CD4-positive, alpha-beta T cell treated with Interleukin-10 for 1 hour (primary cell): Measurements from ENCODE around the gene ACTR3.
"Not testable (repeated sequence)": the region's sequence is repeated elsewhere in the genome, so short reads cannot be mapped to it uniquely, and the experiment has no call there.

Experiments used
- DNase-seq: peaks from one replicate; pipeline ENCODE4 v3.0.0-alpha.2; 2020

Gene ACTR3

DNA sequence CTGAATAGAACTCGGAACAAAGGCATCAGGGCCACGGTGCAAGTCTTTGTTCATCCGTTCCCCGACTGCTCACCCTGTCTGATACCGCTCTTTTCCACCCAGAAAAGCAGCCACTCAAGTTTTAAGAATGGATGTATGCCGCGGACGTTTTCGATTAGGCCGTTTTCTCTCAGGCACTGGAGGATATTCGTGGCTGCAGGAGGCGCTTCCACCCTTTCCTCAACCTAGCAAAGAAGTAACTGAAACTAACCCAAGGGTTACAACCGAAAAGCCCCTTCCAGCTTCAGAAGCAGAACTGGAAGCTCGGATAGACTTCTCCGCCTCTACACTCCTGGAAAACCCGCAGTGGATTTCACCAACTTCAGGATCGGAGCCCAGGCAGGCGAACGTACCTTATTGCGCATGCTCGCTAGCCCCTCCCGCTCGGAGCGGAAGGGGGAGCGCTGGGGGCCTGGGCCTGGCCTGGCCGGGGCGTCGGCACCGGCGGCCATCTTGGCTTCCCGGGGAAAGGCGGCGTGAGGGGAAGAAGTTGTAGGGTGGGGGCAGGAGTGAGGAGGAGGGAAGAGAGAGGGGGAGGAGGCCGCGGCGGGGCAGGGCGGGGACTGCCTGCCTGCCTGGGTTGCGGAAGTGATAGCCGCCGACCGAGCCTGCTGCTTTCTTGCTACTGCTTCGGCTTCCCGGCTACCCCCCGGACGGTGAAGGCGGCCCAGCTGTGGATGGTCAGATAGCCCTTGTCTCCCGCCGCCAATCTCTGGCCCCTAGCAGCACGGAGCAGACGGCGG, at the start of gene ACTR3:
ACTR3 (plus strand) TSS at position 619 of the 782 bp plus-strand sequence. CDS start 191 bp downstream, outside the sequence.
- peak; percentile 99 for DNase-seq

GRCh38 chr2:113840518-113840917, 49.4 kb upstream of the ACTR3 start:
- no peak for DNase-seq

DNA sequence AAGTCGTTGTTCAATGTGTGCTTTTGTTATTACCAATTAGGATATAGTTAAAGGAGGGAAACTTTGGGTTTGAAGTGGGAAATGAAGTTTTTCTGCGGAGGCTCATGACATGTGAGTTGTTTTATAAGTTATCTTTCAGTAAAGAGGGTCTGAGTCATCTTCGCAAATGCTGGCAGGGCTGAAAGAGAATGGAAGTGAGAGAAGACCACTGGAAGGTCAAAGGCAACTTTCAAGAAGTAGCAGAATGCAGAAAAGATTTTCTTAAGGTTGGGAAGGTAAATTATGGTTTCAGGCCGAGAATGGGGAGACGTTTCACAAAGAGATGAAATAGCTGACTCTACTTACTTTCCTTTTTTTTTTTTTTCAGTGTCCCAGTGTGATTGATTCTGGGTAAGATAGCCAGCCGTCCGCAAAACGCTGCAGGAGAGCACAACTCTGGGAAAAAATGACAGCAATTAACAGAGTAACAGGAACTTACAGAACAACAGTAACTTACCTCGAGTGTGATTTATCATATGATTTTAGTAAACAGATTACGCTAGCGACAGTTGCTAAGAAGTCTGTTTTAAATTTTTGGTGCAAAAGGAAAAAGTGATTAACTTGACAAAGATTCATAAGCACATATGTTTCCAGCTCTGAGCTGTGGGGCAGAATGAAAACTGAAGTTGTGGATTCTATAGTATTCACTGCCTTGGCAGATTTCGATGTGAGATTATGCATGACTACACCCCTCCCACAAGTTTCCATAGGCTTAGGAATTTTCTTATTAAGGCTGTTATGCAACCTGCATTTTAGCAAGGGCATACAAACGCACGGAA, 46.8 kb upstream of the ACTR3 start:
- no peak for DNase-seq

GRCh38 chr2:113843737-113844050, 46.2 kb upstream of the ACTR3 start:
- DNase-seq = not testable (repeated sequence)

DNA sequence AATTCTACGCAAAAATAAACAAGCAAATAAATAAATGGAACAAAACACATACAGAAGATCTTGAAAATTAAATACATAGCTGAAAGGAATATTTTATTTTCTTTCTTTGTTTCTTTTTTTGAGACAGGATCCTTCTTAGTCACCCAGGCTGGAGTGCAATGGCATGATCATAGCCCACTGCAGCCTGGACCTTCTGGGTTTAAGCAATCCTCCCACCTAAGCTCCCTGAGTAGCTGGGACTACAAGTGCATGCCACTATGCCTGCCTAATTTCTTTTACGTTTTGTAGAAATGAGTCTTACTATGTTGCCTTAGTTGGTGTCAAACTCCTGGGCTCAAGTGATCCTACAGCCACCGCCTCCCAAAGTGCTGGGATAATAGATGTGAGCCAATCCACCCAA, 44.6 kb upstream of the ACTR3 start:
- no peak for DNase-seq

GRCh38 chr2:113845796-113846195, 44.1 kb upstream of the ACTR3 start:
- not testable (repeated sequence) for DNase-seq

DNA sequence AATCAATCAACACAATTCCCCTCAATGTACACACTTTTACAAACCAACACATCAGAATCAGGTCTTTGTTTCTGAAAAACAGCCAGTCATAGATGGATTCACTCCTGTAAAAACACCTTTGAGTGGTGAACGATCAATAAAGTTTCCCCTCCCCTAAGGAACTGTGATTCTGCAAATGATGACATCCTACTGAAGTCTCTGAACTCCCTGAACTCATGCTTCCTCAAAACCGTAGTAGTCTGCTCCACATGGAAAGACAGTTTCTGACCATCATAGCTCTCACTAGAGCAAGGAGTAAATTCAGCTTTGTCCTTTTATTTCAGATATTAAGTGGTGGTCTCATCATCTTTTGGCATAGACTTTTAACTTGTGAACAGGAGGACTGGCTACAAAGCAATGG, 43.5 kb upstream of the ACTR3 start:
- DNase-seq = no peak

GRCh38 chr2:113847144-113847543, 42.7 kb upstream of the ACTR3 start:
- DNase-seq = no peak

GRCh38 chr2:113848758-113849415, 41.0 kb upstream of the ACTR3 start:
- no peak for DNase-seq

GRCh38 chr2:113850687-113851086, 39.2 kb upstream of the ACTR3 start:
- no peak for DNase-seq

- DNase-seq = no peak
These were observed 38.2 kb upstream of the ACTR3 start for GRCh38 chr2:113851640-113852039.

DNA sequence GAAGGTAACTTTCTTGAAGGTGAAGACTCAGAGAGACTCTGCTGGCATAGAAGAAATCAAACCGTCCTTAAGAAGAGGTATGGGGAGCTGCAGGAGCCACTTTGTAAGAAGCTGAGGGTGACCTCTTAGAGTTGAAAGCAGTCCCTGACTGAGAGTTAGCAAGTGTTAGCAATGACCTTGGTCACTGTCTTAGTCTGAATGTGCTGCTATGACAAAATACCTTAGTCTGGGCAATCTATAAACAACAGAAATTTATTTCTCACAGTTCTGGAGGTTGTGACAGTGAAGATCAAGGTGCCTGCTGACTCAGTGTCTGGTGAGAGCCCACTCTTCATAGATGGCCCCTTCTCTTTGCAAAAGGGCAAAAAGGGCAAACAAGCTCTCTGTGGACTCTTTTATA, 35.7 kb upstream of the ACTR3 start:
- no peak for DNase-seq

- DNase-seq = no peak
These were observed 34.7 kb upstream of the ACTR3 start for GRCh38 chr2:113854970-113855740.

DNA sequence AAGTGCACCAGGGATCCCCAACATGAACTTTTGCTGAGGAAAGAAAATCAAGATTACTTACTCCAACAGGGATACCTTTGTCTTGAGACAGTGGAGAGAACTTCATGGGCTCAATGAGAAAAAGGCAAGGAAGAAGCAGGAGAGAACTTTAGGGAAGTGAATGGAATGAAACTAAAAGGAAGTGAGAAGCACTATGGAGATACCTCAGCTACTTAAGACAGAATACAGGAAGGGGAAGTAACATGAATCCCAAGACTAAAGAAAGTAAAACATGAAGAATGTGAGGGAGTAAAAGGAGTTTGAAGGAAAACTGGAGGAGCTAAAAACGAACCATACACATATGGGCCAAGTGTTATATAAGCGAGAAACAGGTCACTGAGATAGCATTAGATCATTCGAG, 32.4 kb upstream of the ACTR3 start:
- DNase-seq = no peak

- no peak for DNase-seq
These were observed 31.1 kb upstream of the ACTR3 start for GRCh38 chr2:113858764-113859163.

- no peak for DNase-seq
These were observed 28.1 kb upstream of the ACTR3 start for GRCh38 chr2:113861740-113862139.

DNA sequence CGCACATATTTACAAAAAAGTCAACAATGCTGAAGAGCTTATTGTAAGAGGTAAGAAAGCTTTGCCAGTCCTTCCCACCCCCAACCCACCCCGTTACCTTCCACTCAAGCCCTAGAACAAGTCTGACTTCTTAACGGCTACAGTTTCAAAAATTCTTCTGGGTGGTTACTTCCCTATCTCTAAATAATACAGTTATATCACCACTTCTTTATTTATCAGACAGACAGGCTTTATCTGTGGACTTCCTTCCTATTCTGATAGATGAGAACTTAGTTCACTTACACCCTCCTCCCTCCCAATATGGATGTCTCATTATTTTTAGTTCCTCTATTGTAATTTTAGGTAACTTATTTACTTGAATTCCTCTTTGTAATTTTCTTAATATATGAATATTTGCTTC, 26.7 kb upstream of the ACTR3 start:
- no peak for DNase-seq

GRCh38 chr2:113867571-113867970, 22.3 kb upstream of the ACTR3 start:
- DNase-seq = no peak

DNA sequence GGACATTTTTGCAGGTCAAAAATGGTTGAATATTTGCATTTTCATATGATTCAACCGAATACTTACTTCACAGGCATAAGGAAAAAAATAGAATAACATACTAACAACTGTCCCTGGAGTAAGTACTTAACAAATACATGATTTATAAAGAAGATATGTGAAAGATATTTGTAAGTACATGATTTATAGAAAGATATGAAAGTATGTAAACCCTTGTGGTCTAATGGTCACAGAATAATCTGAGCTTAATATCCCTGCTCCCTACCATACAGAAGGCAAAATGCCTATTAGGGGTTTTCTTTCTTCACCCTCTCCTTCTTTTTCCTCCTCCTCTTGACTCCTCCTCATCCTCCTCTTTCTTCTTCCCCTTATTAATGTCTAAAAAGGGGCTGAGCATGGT, 20.6 kb upstream of the ACTR3 start:
- DNase-seq = no peak

GRCh38 chr2:113872201-113872600, 17.7 kb upstream of the ACTR3 start:
- DNase-seq = no peak

DNA sequence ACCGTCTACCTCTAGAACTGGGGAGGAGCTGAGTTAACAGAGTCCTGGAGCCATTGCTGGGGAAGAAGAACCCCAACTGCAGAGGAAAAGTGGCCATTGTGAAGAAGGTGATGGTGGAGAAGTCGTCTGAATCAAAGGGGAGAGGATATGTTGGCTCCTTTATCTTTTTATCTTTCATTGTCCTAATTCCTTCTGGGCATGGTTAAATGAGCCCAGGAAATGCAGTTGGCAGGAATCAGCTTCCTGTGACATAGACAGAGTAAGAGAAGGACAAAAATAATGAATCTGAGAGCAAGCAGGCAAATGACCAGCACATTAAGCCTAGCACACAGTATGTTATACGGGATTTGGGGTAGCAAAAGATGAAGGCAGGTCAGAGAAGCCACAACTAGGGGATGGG, 16.0 kb upstream of the ACTR3 start:
- DNase-seq = no peak

DNA sequence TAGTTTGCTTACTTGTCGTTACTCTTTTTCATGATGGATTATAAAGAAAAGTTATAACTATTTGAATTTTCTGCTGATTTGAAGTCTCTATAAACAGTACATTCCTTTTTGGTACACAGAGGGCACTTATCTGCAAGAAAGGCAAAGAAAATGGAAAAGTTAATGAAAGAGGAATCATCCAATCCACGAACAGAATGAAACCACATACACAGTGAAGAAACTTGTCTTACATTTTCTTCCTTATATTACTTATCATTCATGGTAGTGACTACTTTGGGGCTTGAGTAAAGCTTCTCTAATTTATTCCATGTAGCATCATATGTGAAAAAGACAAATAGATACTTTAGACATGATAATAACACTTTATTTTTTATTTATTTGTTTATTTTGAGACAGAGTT, 14.8 kb upstream of the ACTR3 start:
- no peak for DNase-seq
